Measurements from ENCODE around the gene MYO1H.
A peak's percentile ranks its signal among the peaks of the same experiment; 100 is the strongest.

Gene MYO1H

GRCh38 chr12:109385339-109386058, 37.8 kb downstream of the MYO1H start:
- H3K27me3 ChIP-seq (replicated peaks) = no peaks in the 10 kb centered on the region
- DNase-seq = peak; percentile 11

GRCh38 chr12:109386059-109386433, 38.3 kb downstream of the MYO1H start:
- H3K27ac ChIP-seq = no peak overlapping the region
- in situ Hi-C loops (cut with HindIII; ENCODE audit: low pct_ligation_motif_present, low sequenced_read_pairs) = no loop called here
- no peak overlapping the region for H3K4me3 ChIP-seq (ENCODE audit: low read depth, low read length)

More at GRCh38 chr12:109385339-109386058, 37.8 kb downstream of the MYO1H start:
- no peak overlapping the region for H3K4me3 ChIP-seq (ENCODE audit: low read depth, low read length)
- peak; percentile 47 for TF ChIP-seq CTCF (IDR thresholded peaks at IDR 0.05; ENCODE audit: low read depth, low read length, missing control alignments)
- no peak overlapping the region for H3K27ac ChIP-seq
- in situ Hi-C loops (cut with HindIII; ENCODE audit: low pct_ligation_motif_present, low sequenced_read_pairs) = no loop called here
- H3K36me3 ChIP-seq (replicated peaks) = no peaks in the 10 kb centered on the region

GRCh38 chr12:109387425-109388166, 39.9 kb downstream of the MYO1H start:
- TF ChIP-seq CTCF (IDR thresholded peaks at IDR 0.05; ENCODE audit: low read depth, low read length, missing control alignments) = peak; percentile 56
- Histone ChIP-seq H3K36me3 (replicated peaks) (no peaks in the 10 kb centered on the region), H3K27ac (no peak overlapping the region), H3K27me3 (replicated peaks) (no peaks in the 10 kb centered on the region), H3K4me3 (ENCODE audit: low read depth, low read length) (no peak overlapping the region)
- no peak for DNase-seq
- in situ Hi-C loops (cut with HindIII; ENCODE audit: low pct_ligation_motif_present, low sequenced_read_pairs) = no loop called here

More at GRCh38 chr12:109386059-109386433, 38.3 kb downstream of the MYO1H start:
- DNase-seq = no peak
- TF ChIP-seq CTCF (IDR thresholded peaks at IDR 0.05; ENCODE audit: low read depth, low read length, missing control alignments) = no peak
- Histone ChIP-seq H3K27me3 (replicated peaks) (no peaks in the 10 kb centered on the region), H3K36me3 (replicated peaks) (no peaks in the 10 kb centered on the region)

- DNase-seq = no peak
- no peaks in the 10 kb centered on the region for H3K36me3 ChIP-seq (replicated peaks)
- TF ChIP-seq CTCF (IDR thresholded peaks at IDR 0.05; ENCODE audit: low read depth, low read length, missing control alignments) = no peak
- in situ Hi-C loops (cut with HindIII; ENCODE audit: low pct_ligation_motif_present, low sequenced_read_pairs) = no loop called here
- H3K27ac ChIP-seq = no peak overlapping the region
- H3K4me3 ChIP-seq (ENCODE audit: low read depth, low read length) = no peak overlapping the region
- no peaks in the 10 kb centered on the region for H3K27me3 ChIP-seq (replicated peaks)
Measured at GRCh38 chr12:109388167-109388563, 40.5 kb downstream of the MYO1H start.

- Histone ChIP-seq H3K36me3 (replicated peaks) (no peaks in the 10 kb centered on the region), H3K27ac (no peak overlapping the region), H3K4me3 (ENCODE audit: low read depth, low read length) (no peak overlapping the region), H3K27me3 (replicated peaks) (no peaks in the 10 kb centered on the region)
- no peak for TF ChIP-seq CTCF (IDR thresholded peaks at IDR 0.05; ENCODE audit: low read depth, low read length, missing control alignments)
- no peak for DNase-seq
- in situ Hi-C loops (cut with HindIII; ENCODE audit: low pct_ligation_motif_present, low sequenced_read_pairs) = no loop called here
Measured at GRCh38 chr12:109389146-109389545, 41.4 kb downstream of the MYO1H start.
